GM12878 (cell line): ENCODE data around the gene MARVELD1. TPM values are rescaled to one million over a fixed set of nuclear protein-coding genes. Genes with fewer than 3 reads are reported as not detected.

Experiments
- ATAC-seq: fragments of 200-7000 bp; cut with Tn5 transposase; 3 replicates; pipeline ENCODE4 v1.9.1; 2020; ENCODE audit warnings: mild to moderate bottlenecking, moderate library complexity
- BruUV-seq: library from RNA; stranded (reverse); fragments of 400-500 nt; replicated peaks from 2 replicates; lab custom pipeline; 2021; lab: Mats Ljungman, UMichigan
- CTCF ChIA-PET: fragments of 300-600 bp; sonication (Branson Sonifier 250); formaldehyde crosslinking; extraction: SDS; loops from one replicate; lab custom pipeline; 2021; ENCODE audit warnings: inconsistent platforms; lab: Yijun Ruan, JAX
- POLR2A ChIA-PET: fragments of 350-600 bp; formaldehyde crosslinking; extraction: SDS; loops from one replicate; lab custom pipeline; 2021; ENCODE audit warnings: inconsistent platforms; lab: Charles Lee
- RAD21 ChIA-PET: fragments of 300-600 bp; sonication (Branson Sonifier 250); formaldehyde crosslinking; loops from one replicate; lab custom pipeline; 2023; ENCODE audit warnings: antibody characterized with exemption; ENCODE audit not compliant: unreplicated experiment; lab: Charles Lee
- SMC1A ChIA-PET: fragments of 300-600 bp; sonication (Branson Sonifier 250); formaldehyde crosslinking; loops from one replicate; lab custom pipeline; 2023; ENCODE audit not compliant: unreplicated experiment, uncharacterized antibody; lab: Charles Lee
- DNase-seq: peaks from one replicate; pipeline ENCODE4 v3.0.0-alpha.2; 2011; ENCODE audit warnings: low read depth, low spot score
- FAIRE-seq: peaks from 3 replicates; lab custom pipeline; 2011; peaks lifted over from hg19 to GRCh38; lab: Jason Lieb, UNC
- H2AFZ ChIP-seq: 2 replicates; pipeline ENCODE4 v1.6.0; 2011; ENCODE audit warnings: low read depth, low read length, control low read depth; ENCODE audit not compliant: control insufficient read depth
- H3K27ac ChIP-seq: 2 replicates; pipeline ENCODE4 v1.5.1; 2011; ENCODE audit warnings: control low read depth; ENCODE audit not compliant: control insufficient read depth, insufficient read depth
- H3K27me3 ChIP-seq, 2 experiments: replicated peaks in 1 of 2; 2 replicates each; pipeline versions ENCODE4 v1.6.0 to v1.6.1; 2011; ENCODE audit warnings: low read length in 1 of 2; ENCODE audit not compliant: control insufficient read depth in 2 of 2, insufficient read depth in 2 of 2
- H3K36me3 ChIP-seq, 2 experiments: 2 replicates each; pipeline ENCODE4 v1.5.1; 2011; ENCODE audit warnings: low read length in 1 of 2; ENCODE audit not compliant: control insufficient read depth in 2 of 2, insufficient read depth in 2 of 2
- H3K4me1 ChIP-seq: 2 replicates; pipeline ENCODE4 v1.6.1; 2011; ENCODE audit warnings: mild to moderate bottlenecking, low read length, moderate library complexity, mixed read lengths; ENCODE audit not compliant: control insufficient read depth, insufficient read depth
- H3K4me2 ChIP-seq: 2 replicates; pipeline ENCODE4 v1.6.0; 2011; ENCODE audit warnings: control low read depth; ENCODE audit not compliant: control insufficient read depth, insufficient read depth
- H3K4me3 ChIP-seq: fragments of 200-600 bp; sonication (generic); 2 replicates; pipeline ENCODE4 v1.5.1; 2016
- H3K79me2 ChIP-seq: 2 replicates; pipeline ENCODE4 v1.6.0; 2011; ENCODE audit warnings: low read length; ENCODE audit not compliant: control insufficient read depth, insufficient read depth
- H3K9ac ChIP-seq: 2 replicates; pipeline ENCODE4 v1.8.0; 2011; ENCODE audit warnings: low read length, control low read depth, mixed read lengths; ENCODE audit not compliant: control insufficient read depth, insufficient read depth
- H3K9me3 ChIP-seq: replicated peaks from 3 replicates; pipeline ENCODE4 v1.5.1; 2011; ENCODE audit warnings: mild to moderate bottlenecking, low read length; ENCODE audit not compliant: control insufficient read depth, insufficient read depth
- H4K20me1 ChIP-seq: 2 replicates; pipeline ENCODE4 v1.6.0; 2011; ENCODE audit not compliant: control insufficient read depth, insufficient read depth
- CTCF ChIP-seq, 3 experiments: IDR thresholded peaks in 2 of 3; conservative IDR thresholded peaks in 1 of 3; 2 replicates each; pipeline ENCODE4 v1.5.1; 2011; ENCODE audit warnings: low read depth in 3 of 3, low read length in 3 of 3, mild to moderate bottlenecking in 3 of 3, control low read depth in 2 of 3, moderate library complexity in 2 of 3, inconsistent platforms in 1 of 3, mixed read lengths in 1 of 3; ENCODE audit not compliant: control insufficient read depth in 2 of 3, insufficient read depth in 1 of 3; ENCODE audit errors: extremely low read depth in 1 of 3
- DPF2 ChIP-seq: fragments of 450-650 bp; IDR thresholded peaks from 2 replicates; pipeline ENCODE4 v1.6.1; 2017; ENCODE audit warnings: mild to moderate bottlenecking
- EED ChIP-seq: sonication (generic); IDR thresholded peaks from 2 replicates; pipeline ENCODE4 v1.6.1; 2016; ENCODE audit warnings: antibody characterized with exemption, low read depth
- GATAD2B ChIP-seq: fragments of 450-650 bp; conservative IDR thresholded peaks from 2 replicates; pipeline ENCODE4 v1.6.1; 2017; ENCODE audit warnings: low read depth, mild to moderate bottlenecking, moderate library complexity
- IKZF1 ChIP-seq: fragments of 450-650 bp; conservative IDR thresholded peaks from 2 replicates; pipeline ENCODE4 v1.6.1; 2017; ENCODE audit warnings: antibody characterized with exemption, mild to moderate bottlenecking
- IKZF2 ChIP-seq, 2 experiments: fragments of 450-650 bp; IDR thresholded peaks; 2 replicates each; pipeline ENCODE4 v1.6.1; 2017; ENCODE audit warnings: mild to moderate bottlenecking in 2 of 2, moderate library complexity in 2 of 2
- POLR2A ChIP-seq: IDR thresholded peaks from 2 replicates; pipeline ENCODE4 v1.6.1; 2011; ENCODE audit warnings: low read depth, mild to moderate bottlenecking, low read length
- SPI1 ChIP-seq: IDR thresholded peaks from 2 replicates; pipeline ENCODE4 v1.6.1; 2011; ENCODE audit warnings: low read depth, mild to moderate bottlenecking, low read length, moderate library complexity, borderline replicate concordance; ENCODE audit not compliant: insufficient read depth
- WGBS: methylation state at CpG from one replicate; pipeline ENCODE4 v1.1.6; 2016; ENCODE audit warnings: low lambda C conversion rate; ENCODE audit not compliant: insufficient replicate concordance, insufficient coverage; ENCODE audit errors: missing lambda C conversion rate; 5-methylcytosine and 5-hydroxymethylcytosine counted together
- in situ Hi-C: fragments of 300-500 bp; cut with MboI; formaldehyde crosslinking; loops from 9 replicates; pipeline ENCODE4 v1.14.3; 2018; ENCODE audit warnings: mixed read lengths
- intact Hi-C: fragments of 100-400 bp; cut with micrococcal nuclease; formaldehyde crosslinking; loops from one replicate; pipeline ENCODE4 v1.14.2; 2022; ENCODE audit not compliant: unreplicated experiment
- polyA plus RNA-seq, 11 experiments: library from polyadenylated mRNA; depleted of rRNA in 4 of 11; unstranded in 6 of 11; stranded (reverse) in 5 of 11; fragments of >200 nt; fragmentation: Nextera tagmentation in 4 of 11; fragmentation: Illumina TruSeq in 1 of 11; extraction: Ambion mirVana in 4 of 11; extraction: Trizol in 1 of 11; gene quantifications; 1 replicate in 1 of 11; 2 replicates in 10 of 11; pipeline versions ENCODE4 v1.2.1 to v1.2.3, GENCODE V29; 2011 to 2016; ENCODE audit warnings: inconsistent platforms in 2 of 11, missing spikeins in 2 of 11, low read depth in 1 of 11
- total RNA-seq, 4 experiments: library from RNA; depleted of rRNA in 3 of 4; stranded (reverse); fragments of >200 nt in 3 of 4; fragmentation: Illumina TruSeq in 1 of 4; extraction: Trizol in 1 of 4; gene quantifications; 2 replicates each; pipeline versions ENCODE4 v1.2.1 to v1.2.3, GENCODE V29; 2013 to 2021

The MARVELD1 gene
- total and polyA plus RNA-seq, 10 of the 15 experiments (the other 5 are each of a cell fraction or from before 2014, with no cell fraction given): 0.54 to 8.4 (median 3.2) TPM

DNA sequence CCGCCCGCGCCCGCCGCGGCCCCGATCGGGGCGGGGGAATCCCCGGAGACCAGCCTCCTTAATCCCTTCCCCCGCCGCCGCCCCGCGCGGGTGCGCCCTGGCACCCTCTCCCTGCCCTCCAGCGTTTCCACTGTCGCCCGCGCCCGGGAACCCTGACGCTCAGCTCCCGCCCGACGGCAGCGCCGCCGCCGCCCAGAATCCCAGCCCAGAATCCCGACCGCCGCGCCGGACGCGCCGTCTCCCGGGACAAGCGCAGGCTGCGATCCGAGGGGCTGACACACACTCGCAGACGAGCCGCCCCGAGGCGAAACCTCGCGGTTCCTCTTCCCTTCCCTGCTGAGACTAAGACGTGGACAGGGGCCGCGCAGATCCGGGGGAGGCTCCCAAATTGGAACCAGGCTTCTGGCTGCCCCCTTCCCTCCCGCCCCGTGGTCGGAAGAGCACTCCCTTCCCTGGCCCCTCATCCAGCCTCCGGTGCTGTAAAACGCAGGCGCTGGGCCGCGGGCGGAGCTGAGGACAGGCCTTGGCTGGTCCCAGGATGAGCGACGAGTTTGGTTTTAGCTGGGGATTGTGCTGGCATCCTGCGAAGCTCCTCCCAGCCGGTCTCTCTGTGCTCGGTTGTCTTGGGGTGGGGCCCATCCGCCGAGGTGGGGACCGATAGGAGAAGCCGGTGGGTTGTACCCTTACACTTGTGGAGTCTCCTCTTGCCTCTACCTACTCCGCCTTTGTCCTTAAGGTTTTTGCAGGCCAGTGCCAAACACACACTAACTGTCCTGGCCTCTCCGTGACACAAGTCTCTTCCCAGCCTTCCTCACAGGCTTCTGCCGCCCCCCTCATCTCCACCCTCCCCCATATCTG, 1.1 kb downstream of the MARVELD1 start:
- Histone ChIP-seq H2AFZ (peak overlapping the region; percentile 96), H3K9ac (peak overlapping the region; percentile 54; the same call in 1 of the 2 replicates), H3K4me3 (peak overlapping the region; percentile 74), H4K20me1 (no peaks in the 10 kb centered on the region), H3K4me2 (peak overlapping the region; percentile 97), H3K9me3 (no peaks in the 10 kb centered on the region), H3K27me3 (peaks cover 0 to 2% of the 10 kb centered on the region in 2 experiments; a peak in 1 of 4 replicates), H3K79me2 (no peaks in the 10 kb centered on the region), H3K36me3 (no peaks in the 10 kb centered on the region), H3K4me1 (peaks cover 3% of the 10 kb centered on the region; the same call in 1 of the 2 replicates), H3K27ac (no peak overlapping the region)
- ChIA-PET CTCF (interaction anchor here (1.0 to 14.9 kb wide), 4 partner anchors 12 to 38 kb away, joined by 3 to 416 read pairs (median 14); partner anchors contain the start of gene ZFYVE27), POLR2A (interaction anchor here (0.7 to 2.3 kb wide), 2 partner anchors 10 to 28 kb away, joined by 4 to 6 read pairs; partner anchors contain the start of gene AVPI1), RAD21 (no interaction called here), SMC1A (no interaction called here)
- 0 out of 2 replicates have a peak, but pooled peaks have one; percentile 50 for TF ChIP-seq EED
- TF ChIP-seq IKZF1: peak; percentile 92
- TF ChIP-seq DPF2: 0 out of 2 replicates have a peak, but pooled peaks have one; percentile 8
- peak; percentile 24 to 28; a peak in 2 of 4 replicates for TF ChIP-seq IKZF2 (IDR thresholded peaks at IDR 0.05)
- TF ChIP-seq CTCF (IDR thresholded peaks at IDR 0.05 in 2 of 3, conservative IDR thresholded peaks at IDR 0.05 in 1 of 3; ENCODE audit: control insufficient read depth in 2 of 3, extremely low read depth in 1 of 3, insufficient read depth in 1 of 3, low read depth in 3 of 3, low read length in 3 of 3): no peak
- peak; percentile 27; the same call in 1 of the 2 replicates for TF ChIP-seq SPI1
- 0 out of 2 replicates have a peak, but pooled peaks have one; percentile 42 for TF ChIP-seq GATAD2B
- TF ChIP-seq POLR2A: no peak
- DNase-seq: no peak
- BruUV-seq: no TSS peak
- no peak for FAIRE-seq
- intact Hi-C loops (no loop called here), in situ Hi-C loops (no loop called here)
- 12% methylated on average over 42 of the region's 74 CpGs for WGBS
- peak; percentile 74 for ATAC-seq
